OCI-LY1 (cell line): ENCODE data around the gene ERCC1.

Experiments
- EZH2 ChIP-seq: fragments of 200-600 bp; sonication (generic), shearing (Covaris generic); IDR thresholded peaks from 2 replicates; pipeline ENCODE4 v1.8.0; 2017; ENCODE audit warnings: borderline replicate concordance, mixed run types, mild to moderate bottlenecking, antibody characterized with exemption, low read length, moderate library complexity, mixed read lengths
- TF ChIP-seq, protein P1 (sequence below): fragments of 200-600 bp; sonication (generic), shearing (Covaris generic); IDR thresholded peaks from 2 replicates; pipeline ENCODE4 v1.5.1; 2017; ENCODE audit warnings: mild to moderate bottlenecking, antibody characterized with exemption, low read length, moderate library complexity, mixed read lengths

GRCh38 chr19:45419396-45419795, 4.3 kb downstream of the ERCC1 start:
- TF ChIP-seq, protein P1, sequence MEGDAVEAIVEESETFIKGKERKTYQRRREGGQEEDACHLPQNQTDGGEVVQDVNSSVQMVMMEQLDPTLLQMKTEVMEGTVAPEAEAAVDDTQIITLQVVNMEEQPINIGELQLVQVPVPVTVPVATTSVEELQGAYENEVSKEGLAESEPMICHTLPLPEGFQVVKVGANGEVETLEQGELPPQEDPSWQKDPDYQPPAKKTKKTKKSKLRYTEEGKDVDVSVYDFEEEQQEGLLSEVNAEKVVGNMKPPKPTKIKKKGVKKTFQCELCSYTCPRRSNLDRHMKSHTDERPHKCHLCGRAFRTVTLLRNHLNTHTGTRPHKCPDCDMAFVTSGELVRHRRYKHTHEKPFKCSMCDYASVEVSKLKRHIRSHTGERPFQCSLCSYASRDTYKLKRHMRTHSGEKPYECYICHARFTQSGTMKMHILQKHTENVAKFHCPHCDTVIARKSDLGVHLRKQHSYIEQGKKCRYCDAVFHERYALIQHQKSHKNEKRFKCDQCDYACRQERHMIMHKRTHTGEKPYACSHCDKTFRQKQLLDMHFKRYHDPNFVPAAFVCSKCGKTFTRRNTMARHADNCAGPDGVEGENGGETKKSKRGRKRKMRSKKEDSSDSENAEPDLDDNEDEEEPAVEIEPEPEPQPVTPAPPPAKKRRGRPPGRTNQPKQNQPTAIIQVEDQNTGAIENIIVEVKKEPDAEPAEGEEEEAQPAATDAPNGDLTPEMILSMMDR: no peak
- TF ChIP-seq EZH2: no peak
